ENCODE measurements around the gene CDK4. TPM values are rescaled to one million over a fixed set of nuclear protein-coding genes. Genes with fewer than 3 reads are reported as not detected.

Gene CDK4
- total and polyA plus RNA-seq, 2 donors, result 38.5 to 96.8 TPM

- peaks cover 27 to 44% of the 10 kb centered on the region in 2 donors for H3K27me3 ChIP-seq (ENCODE audit: control insufficient read depth in 2 of 2, insufficient read depth in 1 of 2, low read length in 1 of 2)
Observed at GRCh38 chr12:57761391-57761998, 9.4 kb upstream of the CDK4 start.

GRCh38 chr12:57760347-57760982 is 8.4 kb upstream of the CDK4 start:
- Histone ChIP-seq H3K9me3 (ENCODE audit: control insufficient read depth in 2 of 2, insufficient read depth in 1 of 2, low read length in 1 of 2) (peaks cover 0 to 10% of the 10 kb centered on the region in 2 donors), H3K27me3 (ENCODE audit: control insufficient read depth in 2 of 2, insufficient read depth in 1 of 2, low read length in 1 of 2) (peaks cover 19 to 43% of the 10 kb centered on the region in 2 donors), H3K4me1 (ENCODE audit: control insufficient read depth in 2 of 2, insufficient read depth in 2 of 2, low read length in 2 of 2) (peaks cover 12 to 27% of the 10 kb centered on the region in 2 donors), H3K36me3 (ENCODE audit: control insufficient read depth in 2 of 2, insufficient read depth in 2 of 2, low read length in 1 of 2) (peaks cover 16 to 18% of the 10 kb centered on the region in 2 donors), H3K27ac (ENCODE audit: low read depth in 1 of 2, low read length in 1 of 2) (no peak overlapping the region), H3K4me3 (ENCODE audit: low read length in 2 of 2) (no peak overlapping the region)
- DNase-seq (ENCODE audit: low read depth in 6 of 9, low spot score in 9 of 9), result no peak
- WGBS, result 97% methylated on average over 3 of the region's 3 CpGs

More at GRCh38 chr12:57761391-57761998, 9.4 kb upstream of the CDK4 start:
- Histone ChIP-seq H3K36me3 (ENCODE audit: control insufficient read depth in 2 of 2, insufficient read depth in 2 of 2, low read length in 1 of 2) (peaks cover 16 to 18% of the 10 kb centered on the region in 2 donors), H3K4me3 (ENCODE audit: low read length in 2 of 2) (no peak overlapping the region), H3K9me3 (ENCODE audit: control insufficient read depth in 2 of 2, insufficient read depth in 1 of 2, low read length in 1 of 2) (peaks cover 0 to 16% of the 10 kb centered on the region in 2 donors), H3K27ac (ENCODE audit: low read depth in 1 of 2, low read length in 1 of 2) (no peak overlapping the region), H3K4me1 (ENCODE audit: control insufficient read depth in 2 of 2, insufficient read depth in 2 of 2, low read length in 2 of 2) (peaks cover 14 to 28% of the 10 kb centered on the region in 2 donors)
- DNase-seq (ENCODE audit: low read depth in 6 of 9, low spot score in 9 of 9), result no peak
- 97% methylated on average over 4 of the region's 4 CpGs for WGBS

- no peak overlapping the region for H3K27ac ChIP-seq (ENCODE audit: low read depth in 1 of 2, low read length in 1 of 2)
- 42% methylated on average over 3 of the region's 3 CpGs for WGBS
Observed at GRCh38 chr12:57759360-57759980, 7.4 kb upstream of the CDK4 start.

GRCh38 chr12:57758552-57759359 is 6.6 kb upstream of the CDK4 start:
- WGBS, result 98% methylated on average over 25 of the region's 25 CpGs
- peaks cover 0 to 2% of the 10 kb centered on the region in 2 donors for H3K9me3 ChIP-seq (ENCODE audit: control insufficient read depth in 2 of 2, insufficient read depth in 1 of 2, low read length in 1 of 2)
- DNase-seq (ENCODE audit: low read depth in 6 of 9, low spot score in 9 of 9), result no peak

More at GRCh38 chr12:57759360-57759980, 7.4 kb upstream of the CDK4 start:
- Histone ChIP-seq H3K4me3 (ENCODE audit: low read length in 2 of 2) (no peak overlapping the region), H3K36me3 (ENCODE audit: control insufficient read depth in 2 of 2, insufficient read depth in 2 of 2, low read length in 1 of 2) (peaks cover 16 to 18% of the 10 kb centered on the region in 2 donors), H3K27me3 (ENCODE audit: control insufficient read depth in 2 of 2, insufficient read depth in 1 of 2, low read length in 1 of 2) (peaks cover 12 to 33% of the 10 kb centered on the region in 2 donors), H3K4me1 (ENCODE audit: control insufficient read depth in 2 of 2, insufficient read depth in 2 of 2, low read length in 2 of 2) (peaks cover 10 to 20% of the 10 kb centered on the region in 2 donors), H3K9me3 (ENCODE audit: control insufficient read depth in 2 of 2, insufficient read depth in 1 of 2, low read length in 1 of 2) (peaks cover 0 to 2% of the 10 kb centered on the region in 2 donors)
- peak in 1 of 9 donors; percentile 61 for DNase-seq (ENCODE audit: low read depth in 6 of 9, low spot score in 9 of 9)

GRCh38 chr12:57757771-57758170 is 5.7 kb upstream of the CDK4 start:
- no peak for DNase-seq (ENCODE audit: low read depth in 6 of 9, low spot score in 9 of 9)
- no peak overlapping the region for H3K27ac ChIP-seq (ENCODE audit: low read depth in 1 of 2, low read length in 1 of 2)
- H3K9me3 ChIP-seq (ENCODE audit: control insufficient read depth in 2 of 2, insufficient read depth in 1 of 2, low read length in 1 of 2), result peaks cover 0 to 2% of the 10 kb centered on the region in 2 donors
- H3K4me3 ChIP-seq (ENCODE audit: low read length in 2 of 2), result no peak overlapping the region
- H3K36me3 ChIP-seq (ENCODE audit: control insufficient read depth in 2 of 2, insufficient read depth in 2 of 2, low read length in 1 of 2), result peaks cover 16 to 18% of the 10 kb centered on the region in 2 donors
- H3K27me3 ChIP-seq (ENCODE audit: control insufficient read depth in 2 of 2, insufficient read depth in 1 of 2, low read length in 1 of 2), result peaks cover 2 to 16% of the 10 kb centered on the region in 2 donors
- 98% methylated on average over 4 of the region's 4 CpGs for WGBS
- H3K4me1 ChIP-seq (ENCODE audit: control insufficient read depth in 2 of 2, insufficient read depth in 2 of 2, low read length in 2 of 2), result peaks cover 21 to 35% of the 10 kb centered on the region in 2 donors

More at GRCh38 chr12:57758552-57759359, 6.6 kb upstream of the CDK4 start:
- Histone ChIP-seq H3K36me3 (ENCODE audit: control insufficient read depth in 2 of 2, insufficient read depth in 2 of 2, low read length in 1 of 2) (peaks cover 16 to 18% of the 10 kb centered on the region in 2 donors), H3K4me3 (ENCODE audit: low read length in 2 of 2) (no peak overlapping the region), H3K27ac (ENCODE audit: low read depth in 1 of 2, low read length in 1 of 2) (no peak overlapping the region), H3K27me3 (ENCODE audit: control insufficient read depth in 2 of 2, insufficient read depth in 1 of 2, low read length in 1 of 2) (peaks cover 5 to 26% of the 10 kb centered on the region in 2 donors), H3K4me1 (ENCODE audit: control insufficient read depth in 2 of 2, insufficient read depth in 2 of 2, low read length in 2 of 2) (peaks cover 15 to 25% of the 10 kb centered on the region in 2 donors)

GRCh38 chr12:57756406-57757341 is 4.6 kb upstream of the CDK4 start:
- WGBS, result 37% methylated on average over 22 of the region's 22 CpGs
- peaks cover 24 to 41% of the 10 kb centered on the region in 2 donors for H3K4me1 ChIP-seq (ENCODE audit: control insufficient read depth in 2 of 2, insufficient read depth in 2 of 2, low read length in 2 of 2)
- H3K4me3 ChIP-seq (ENCODE audit: low read length in 2 of 2), result peak overlapping the region; percentile 52 to 88
- DNase-seq (ENCODE audit: low read depth in 6 of 9, low spot score in 9 of 9), result peak in 4 of 9 donors; percentile 55 to 86 (median 78)
- H3K27me3 ChIP-seq (ENCODE audit: control insufficient read depth in 2 of 2, insufficient read depth in 1 of 2, low read length in 1 of 2), result peaks cover 2 to 14% of the 10 kb centered on the region in 2 donors
- no peak overlapping the region for H3K27ac ChIP-seq (ENCODE audit: low read depth in 1 of 2, low read length in 1 of 2)
- H3K36me3 ChIP-seq (ENCODE audit: control insufficient read depth in 2 of 2, insufficient read depth in 2 of 2, low read length in 1 of 2), result peaks cover 16 to 18% of the 10 kb centered on the region in 2 donors
- peaks cover 0 to 2% of the 10 kb centered on the region in 2 donors for H3K9me3 ChIP-seq (ENCODE audit: control insufficient read depth in 2 of 2, insufficient read depth in 1 of 2, low read length in 1 of 2)

GRCh38 chr12:57755454-57756372 is 3.6 kb upstream of the CDK4 start:
- DNase-seq (ENCODE audit: low read depth in 6 of 9, low spot score in 9 of 9), result peak in 1 of 9 donors; percentile 45
- Histone ChIP-seq H3K9me3 (ENCODE audit: control insufficient read depth in 2 of 2, insufficient read depth in 1 of 2, low read length in 1 of 2) (peaks cover 0 to 2% of the 10 kb centered on the region in 2 donors), H3K4me1 (ENCODE audit: control insufficient read depth in 2 of 2, insufficient read depth in 2 of 2, low read length in 2 of 2) (peaks cover 28 to 51% of the 10 kb centered on the region in 2 donors), H3K27ac (ENCODE audit: low read depth in 1 of 2, low read length in 1 of 2) (peak overlapping the region in 1 of 2 donors; percentile 56), H3K4me3 (ENCODE audit: low read length in 2 of 2) (peak overlapping the region; percentile 52 to 88), H3K27me3 (ENCODE audit: control insufficient read depth in 2 of 2, insufficient read depth in 1 of 2, low read length in 1 of 2) (peaks cover 2 to 14% of the 10 kb centered on the region in 2 donors), H3K36me3 (ENCODE audit: control insufficient read depth in 2 of 2, insufficient read depth in 2 of 2, low read length in 1 of 2) (peaks cover 16 to 20% of the 10 kb centered on the region in 2 donors)
- WGBS, result 1% methylated on average over 76 of the region's 76 CpGs

Measured in thymus (tissue), 11 donors.